Kasumi-1 (cell line): ENCODE measurements around the gene UCHL5.
A peak's percentile ranks its signal among the peaks of the same experiment; 100 is the strongest.
"Not testable (repeated sequence)": the region's sequence is repeated elsewhere in the genome, so short reads cannot be mapped to it uniquely, and the experiment has no call there.

Experiments
- DNase-seq, 2 experiments: peaks; one replicate each; lab custom pipeline; 2025; lab: John Stamatoyannopoulos, UW

The UCHL5 gene

DNA sequence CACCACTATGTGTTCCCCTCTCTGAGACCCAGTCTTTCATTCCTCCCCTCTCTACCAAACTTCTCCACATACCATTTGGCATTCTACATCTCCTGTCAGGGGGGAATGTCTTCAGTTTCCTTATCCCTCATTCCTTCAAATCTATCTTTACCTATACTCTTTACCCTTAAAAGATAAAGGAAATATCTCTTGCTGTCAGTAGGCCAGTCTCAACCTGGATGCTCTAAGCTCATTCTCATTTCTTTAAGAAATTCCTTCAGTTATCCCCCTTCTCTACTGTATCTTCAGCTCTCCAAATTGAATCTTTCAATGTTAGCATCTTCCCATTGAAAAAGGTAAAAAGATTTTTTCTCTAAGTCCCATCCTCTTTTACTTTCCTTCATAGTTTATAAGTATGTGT lies 6.8 kb upstream of the UCHL5 start:
- DNase-seq = no peak

- DNase-seq = no peak
These were observed 3.7 kb upstream of the UCHL5 start for GRCh38 chr1:193062698-193063463.

- peak; percentile 58 to 74 for DNase-seq
These were observed 1.8 kb upstream of the UCHL5 start for GRCh38 chr1:193060938-193061337.

DNA sequence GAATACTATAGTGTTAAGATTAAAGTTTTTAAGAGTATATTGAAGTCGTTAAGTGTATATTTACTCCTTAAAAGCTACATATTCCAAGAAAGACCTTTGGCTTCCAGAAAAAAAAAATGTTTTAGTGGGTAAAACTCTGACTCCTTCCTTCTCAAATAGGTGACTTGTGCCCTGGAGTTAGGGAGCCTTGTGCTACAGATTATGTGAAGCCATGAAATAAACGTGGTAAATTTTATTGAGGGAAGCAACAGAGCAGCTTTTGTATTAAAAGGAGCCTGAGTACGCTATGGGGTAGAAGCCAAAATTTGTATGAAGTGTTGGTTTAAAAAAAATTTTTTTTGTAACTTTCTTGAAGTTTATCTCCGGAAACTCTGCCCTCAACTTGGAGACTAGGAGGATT lies 1.2 kb upstream of the UCHL5 start:
- DNase-seq = peak in 1 of 2 experiments; percentile 11

DNA sequence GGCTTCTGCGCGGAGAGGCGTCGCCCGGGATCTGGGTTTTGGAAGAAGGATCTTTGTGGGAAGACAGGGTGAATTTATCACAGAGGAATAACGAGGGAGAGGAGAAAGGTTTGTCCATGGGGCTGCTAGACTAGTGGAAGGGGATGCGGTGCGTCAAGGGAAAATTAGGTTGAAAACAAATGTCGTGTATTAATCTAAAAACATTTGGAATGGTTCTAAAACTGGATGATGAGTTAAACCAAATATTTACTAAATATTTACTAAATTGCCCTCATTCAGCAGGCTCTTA lies 899 bp upstream of the UCHL5 start:
- DNase-seq = peak in 1 of 2 experiments; percentile 74

GRCh38 chr1:193058529-193059281 lies 455 bp downstream of the UCHL5 start:
- peak; percentile 68 to 72 for DNase-seq

- DNase-seq = no peak
These were observed 4.9 kb downstream of the UCHL5 start for GRCh38 chr1:193054169-193054675.

DNA sequence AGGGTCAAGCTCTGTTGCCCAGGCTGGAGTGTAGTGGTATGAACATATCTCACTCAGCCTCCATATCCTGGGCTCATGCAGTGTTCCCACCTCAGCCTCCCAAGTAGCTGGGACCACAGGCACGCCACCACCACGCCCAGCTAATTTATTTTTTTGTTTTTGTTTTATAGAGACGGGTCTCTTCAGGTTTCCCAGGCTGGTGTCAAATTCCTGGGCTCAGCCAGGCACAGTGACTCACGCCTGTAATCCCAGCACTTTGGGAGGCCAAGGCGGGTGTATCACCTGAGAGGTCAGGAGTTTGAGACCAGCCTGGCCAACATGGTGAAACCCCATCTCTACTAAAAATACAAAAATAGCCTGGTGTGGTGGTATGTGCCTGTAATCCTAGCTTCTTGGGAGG lies 10.2 kb downstream of the UCHL5 start:
- not testable (repeated sequence) for DNase-seq

GRCh38 chr1:193042766-193043691 lies 16.1 kb downstream of the UCHL5 start:
- no peak for DNase-seq

DNA sequence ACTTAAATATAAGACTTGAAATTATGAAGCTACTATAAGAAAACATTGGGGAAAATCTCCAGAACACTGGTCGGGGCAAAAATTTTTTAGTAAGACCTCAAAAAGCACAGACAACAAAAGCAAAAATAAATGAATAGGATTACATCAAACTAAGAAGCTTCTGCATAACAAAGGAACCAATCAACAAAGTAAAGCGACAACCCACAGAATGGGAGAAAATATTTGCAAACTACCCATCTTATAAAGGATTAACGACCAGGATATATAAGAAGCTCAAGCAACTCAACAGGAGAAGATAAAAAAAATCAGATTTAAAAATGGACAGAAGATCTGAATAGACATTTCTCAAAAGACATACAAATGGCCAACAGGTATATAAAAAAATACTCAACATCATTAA lies 19.1 kb downstream of the UCHL5 start:
- DNase-seq = no peak

- DNase-seq = no peak
These were observed 22.7 kb downstream of the UCHL5 start for GRCh38 chr1:193036337-193037047.

DNA sequence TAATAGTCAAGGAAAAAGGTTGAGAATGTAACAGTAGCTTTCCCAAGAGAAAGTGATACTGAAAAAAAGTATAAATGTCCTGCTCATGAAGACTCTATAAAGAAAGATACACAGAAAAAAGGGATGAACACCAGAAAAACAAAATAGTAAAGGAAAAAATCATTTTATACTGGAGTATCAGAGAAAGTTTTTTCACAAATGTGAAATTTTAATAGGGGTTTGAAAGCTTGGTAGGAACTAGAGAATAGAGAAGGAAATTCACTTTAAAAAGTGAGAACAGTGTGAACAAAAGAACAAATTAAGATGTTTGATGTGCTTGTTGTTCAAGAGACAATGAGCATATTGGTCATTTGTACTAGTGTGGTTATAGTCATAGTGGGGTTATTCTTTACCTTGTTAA lies 25.6 kb downstream of the UCHL5 start:
- DNase-seq = no peak

DNA sequence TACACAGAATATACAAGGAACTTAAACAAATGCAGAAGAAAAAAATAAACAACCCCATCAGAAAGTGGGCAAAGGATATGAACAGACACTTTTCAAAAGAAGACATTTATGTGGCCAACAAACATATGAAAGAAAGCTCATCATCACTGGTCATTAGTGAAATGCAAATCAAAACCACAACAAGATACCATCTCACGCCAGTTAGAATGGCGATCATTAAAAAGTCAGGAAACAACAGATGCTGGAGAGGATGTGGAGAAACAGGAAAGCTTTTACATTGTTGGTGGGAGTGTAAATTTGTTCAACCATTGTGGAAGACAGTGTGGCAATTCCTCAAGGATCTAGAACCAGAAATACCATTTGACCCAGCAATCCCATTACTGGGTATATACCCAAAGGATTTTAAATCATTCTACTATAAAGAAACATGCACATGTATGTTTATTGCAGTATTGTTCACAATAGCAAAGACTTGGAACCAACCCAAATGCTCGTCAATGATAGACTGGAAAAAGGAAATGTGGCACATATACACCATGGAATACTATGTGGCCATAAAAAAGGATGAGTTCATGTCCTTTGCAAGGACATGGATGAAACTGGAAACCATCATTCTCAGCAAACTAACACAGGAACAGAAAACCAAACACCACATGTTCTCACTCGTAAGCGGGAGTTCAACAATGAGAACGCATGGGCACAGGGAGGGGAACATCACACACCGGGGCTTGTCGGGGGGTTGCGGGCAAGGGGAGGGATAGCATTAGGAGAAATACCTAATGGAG lies 26.3 kb downstream of the UCHL5 start:
- not testable (repeated sequence) for DNase-seq

DNA sequence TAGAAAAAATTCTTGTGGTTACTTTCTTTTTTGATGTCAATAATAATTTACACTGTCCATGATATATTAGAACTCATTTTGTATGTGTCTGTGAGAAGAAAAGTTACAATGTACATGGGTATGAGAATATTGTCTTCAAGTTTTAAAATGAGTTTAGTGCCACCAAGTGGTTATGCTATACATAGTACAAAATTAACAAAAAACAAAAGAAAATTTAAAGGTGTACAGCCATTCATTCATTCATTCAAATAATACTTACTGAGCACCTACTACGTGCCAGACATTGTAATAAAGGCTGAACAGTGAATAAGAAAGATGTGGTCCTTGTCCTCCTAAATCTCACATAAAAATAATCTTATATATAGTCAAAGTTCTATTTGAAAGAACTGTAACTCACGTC lies 27.7 kb downstream of the UCHL5 start:
- peak; percentile 52 to 78 for DNase-seq

DNA sequence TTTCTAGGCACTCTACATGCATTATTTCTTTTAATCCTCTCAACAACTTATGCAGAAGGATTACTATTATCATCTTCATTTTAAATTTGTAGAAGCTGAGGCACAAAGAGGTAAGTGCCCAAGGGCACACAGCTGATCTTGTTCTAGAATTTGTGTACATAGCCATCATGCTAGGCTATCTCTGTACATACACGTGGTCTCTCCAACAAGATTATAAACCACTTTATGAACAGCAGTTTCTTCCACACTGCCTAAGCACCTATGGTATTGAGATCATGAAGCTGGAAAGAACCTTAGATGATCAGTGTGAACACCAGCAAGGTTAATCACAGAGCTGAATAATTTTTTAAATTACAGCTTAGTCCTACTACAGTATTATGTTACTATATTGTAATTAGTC lies 28.9 kb downstream of the UCHL5 start:
- no peak for DNase-seq

GRCh38 chr1:193025218-193025617 lies 33.9 kb downstream of the UCHL5 start:
- no peak for DNase-seq

GRCh38 chr1:193019442-193020026 lies 39.6 kb downstream of the UCHL5 start:
- peak; percentile 48 to 57 for DNase-seq

GRCh38 chr1:193016788-193017187 lies 42.4 kb downstream of the UCHL5 start:
- DNase-seq = no peak

- no peak for DNase-seq
These were observed 44.8 kb downstream of the UCHL5 start for GRCh38 chr1:193014400-193014799.

GRCh38 chr1:193013707-193014106 lies 45.5 kb downstream of the UCHL5 start:
- no peak for DNase-seq
